ENCODE results near the gene DCTD. TPM values are rescaled to one million over a fixed set of nuclear protein-coding genes. Genes with fewer than 3 reads are reported as not detected.

The DCTD gene
- total and polyA plus RNA-seq, 2 of the 13 experiments (the other 11 are each of a cell fraction or from before 2014, with no cell fraction given): 85.1 to 95.3 TPM

DNA sequence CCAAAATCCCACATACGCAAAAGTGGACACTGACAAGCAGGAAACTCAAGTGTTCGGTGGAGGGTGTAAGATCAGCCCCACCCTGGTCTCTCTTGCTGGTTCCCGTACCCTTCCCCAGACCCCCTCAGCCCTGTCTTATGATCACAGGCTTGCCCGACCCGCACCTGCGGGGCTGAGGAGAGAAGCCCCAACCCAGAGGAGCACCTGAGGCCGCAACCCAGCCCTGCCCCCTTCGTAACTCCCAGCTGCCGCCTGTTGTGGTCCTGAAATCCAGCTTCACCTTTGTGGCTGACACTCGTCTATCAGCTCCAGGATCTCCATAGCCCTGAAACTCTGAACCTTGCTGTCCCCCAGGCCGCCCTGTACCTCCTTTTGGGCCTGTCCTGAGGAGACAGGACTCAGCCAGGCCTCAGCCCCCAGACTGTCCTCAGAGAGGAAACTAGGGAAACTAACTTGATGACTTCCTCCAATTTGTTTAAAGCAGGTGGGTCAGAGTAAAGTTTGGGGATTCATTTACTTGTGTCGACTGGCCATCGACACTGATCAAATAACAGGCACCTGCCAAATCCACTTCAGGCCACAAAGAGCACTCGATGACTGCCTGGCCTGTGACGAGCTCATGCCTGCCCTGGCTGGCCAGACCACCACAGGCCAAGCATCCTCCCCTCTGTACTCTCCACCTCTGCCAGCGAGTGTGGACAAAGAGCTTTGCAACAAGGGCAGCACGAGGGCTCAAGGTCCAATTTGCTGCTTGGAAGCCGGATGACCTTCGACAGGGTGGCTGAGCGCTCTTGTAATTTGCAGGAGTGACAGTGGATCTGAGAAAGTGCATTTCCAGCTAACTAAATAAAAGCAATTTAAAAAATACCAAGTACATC is 19.3 kb downstream of the DCTD start (continued):
- TF ChIP-seq, protein P1, sequence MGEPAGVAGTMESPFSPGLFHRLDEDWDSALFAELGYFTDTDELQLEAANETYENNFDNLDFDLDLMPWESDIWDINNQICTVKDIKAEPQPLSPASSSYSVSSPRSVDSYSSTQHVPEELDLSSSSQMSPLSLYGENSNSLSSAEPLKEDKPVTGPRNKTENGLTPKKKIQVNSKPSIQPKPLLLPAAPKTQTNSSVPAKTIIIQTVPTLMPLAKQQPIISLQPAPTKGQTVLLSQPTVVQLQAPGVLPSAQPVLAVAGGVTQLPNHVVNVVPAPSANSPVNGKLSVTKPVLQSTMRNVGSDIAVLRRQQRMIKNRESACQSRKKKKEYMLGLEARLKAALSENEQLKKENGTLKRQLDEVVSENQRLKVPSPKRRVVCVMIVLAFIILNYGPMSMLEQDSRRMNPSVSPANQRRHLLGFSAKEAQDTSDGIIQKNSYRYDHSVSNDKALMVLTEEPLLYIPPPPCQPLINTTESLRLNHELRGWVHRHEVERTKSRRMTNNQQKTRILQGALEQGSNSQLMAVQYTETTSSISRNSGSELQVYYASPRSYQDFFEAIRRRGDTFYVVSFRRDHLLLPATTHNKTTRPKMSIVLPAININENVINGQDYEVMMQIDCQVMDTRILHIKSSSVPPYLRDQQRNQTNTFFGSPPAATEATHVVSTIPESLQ (CRISPR knock-in tag; conservative IDR thresholded peaks at IDR 0.05): no peak
- TF ChIP-seq RFXAP (CRISPR knock-in tag; IDR thresholded peaks at IDR 0.05; ENCODE audit: borderline replicate concordance) (peak; percentile 63; the same call in 1 of the 2 replicates), HNF4G (IDR thresholded peaks at IDR 0.05; ENCODE audit: borderline replicate concordance, low read depth, low read length) (peak; percentile 92), HNF4G (CRISPR knock-in tag; IDR thresholded peaks at IDR 0.05; ENCODE audit: borderline replicate concordance, low read depth) (peak; percentile 98), KAT7 (CRISPR knock-in tag; IDR thresholded peaks at IDR 0.05; ENCODE audit: borderline replicate concordance) (peak; percentile 86), NFYC (CRISPR knock-in tag; IDR thresholded peaks at IDR 0.05) (no peak), KDM6A (CRISPR knock-in tag; IDR thresholded peaks at IDR 0.05; ENCODE audit: low read depth) (peak; percentile 95), SIX4 (CRISPR knock-in tag; IDR thresholded peaks at IDR 0.05) (0 out of 2 replicates have a peak, but pooled peaks have one; percentile 61), SMAD3 (CRISPR knock-in tag; IDR thresholded peaks at IDR 0.05) (peak; percentile 89), MATR3 (CRISPR knock-in tag; IDR thresholded peaks at IDR 0.05) (no peak), ZBTB7B (CRISPR knock-in tag; IDR thresholded peaks at IDR 0.05) (peak; percentile 98), ZSCAN30 (CRISPR knock-in tag; IDR thresholded peaks at IDR 0.05) (no peak), CENPX (CRISPR knock-in tag; IDR thresholded peaks at IDR 0.05) (no peak), DR1 (CRISPR knock-in tag; IDR thresholded peaks at IDR 0.05) (0 out of 2 replicates have a peak, but pooled peaks have one; percentile 42), ZZZ3 (CRISPR knock-in tag; IDR thresholded peaks at IDR 0.05; ENCODE audit: borderline replicate concordance) (peak; percentile 40; the same call in 1 of the 2 replicates), SNAI1 (CRISPR knock-in tag; IDR thresholded peaks at IDR 0.05; ENCODE audit: borderline replicate concordance) (no peak), PRMT3 (CRISPR knock-in tag; IDR thresholded peaks at IDR 0.05; ENCODE audit: borderline replicate concordance, low read depth) (no peak; the same call in 1 of the 2 replicates)
- TF ChIP-seq, protein P2, sequence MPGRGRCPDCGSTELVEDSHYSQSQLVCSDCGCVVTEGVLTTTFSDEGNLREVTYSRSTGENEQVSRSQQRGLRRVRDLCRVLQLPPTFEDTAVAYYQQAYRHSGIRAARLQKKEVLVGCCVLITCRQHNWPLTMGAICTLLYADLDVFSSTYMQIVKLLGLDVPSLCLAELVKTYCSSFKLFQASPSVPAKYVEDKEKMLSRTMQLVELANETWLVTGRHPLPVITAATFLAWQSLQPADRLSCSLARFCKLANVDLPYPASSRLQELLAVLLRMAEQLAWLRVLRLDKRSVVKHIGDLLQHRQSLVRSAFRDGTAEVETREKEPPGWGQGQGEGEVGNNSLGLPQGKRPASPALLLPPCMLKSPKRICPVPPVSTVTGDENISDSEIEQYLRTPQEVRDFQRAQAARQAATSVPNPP (CRISPR knock-in tag; IDR thresholded peaks at IDR 0.05): peak; percentile 96
- TF ChIP-seq, protein P3, sequence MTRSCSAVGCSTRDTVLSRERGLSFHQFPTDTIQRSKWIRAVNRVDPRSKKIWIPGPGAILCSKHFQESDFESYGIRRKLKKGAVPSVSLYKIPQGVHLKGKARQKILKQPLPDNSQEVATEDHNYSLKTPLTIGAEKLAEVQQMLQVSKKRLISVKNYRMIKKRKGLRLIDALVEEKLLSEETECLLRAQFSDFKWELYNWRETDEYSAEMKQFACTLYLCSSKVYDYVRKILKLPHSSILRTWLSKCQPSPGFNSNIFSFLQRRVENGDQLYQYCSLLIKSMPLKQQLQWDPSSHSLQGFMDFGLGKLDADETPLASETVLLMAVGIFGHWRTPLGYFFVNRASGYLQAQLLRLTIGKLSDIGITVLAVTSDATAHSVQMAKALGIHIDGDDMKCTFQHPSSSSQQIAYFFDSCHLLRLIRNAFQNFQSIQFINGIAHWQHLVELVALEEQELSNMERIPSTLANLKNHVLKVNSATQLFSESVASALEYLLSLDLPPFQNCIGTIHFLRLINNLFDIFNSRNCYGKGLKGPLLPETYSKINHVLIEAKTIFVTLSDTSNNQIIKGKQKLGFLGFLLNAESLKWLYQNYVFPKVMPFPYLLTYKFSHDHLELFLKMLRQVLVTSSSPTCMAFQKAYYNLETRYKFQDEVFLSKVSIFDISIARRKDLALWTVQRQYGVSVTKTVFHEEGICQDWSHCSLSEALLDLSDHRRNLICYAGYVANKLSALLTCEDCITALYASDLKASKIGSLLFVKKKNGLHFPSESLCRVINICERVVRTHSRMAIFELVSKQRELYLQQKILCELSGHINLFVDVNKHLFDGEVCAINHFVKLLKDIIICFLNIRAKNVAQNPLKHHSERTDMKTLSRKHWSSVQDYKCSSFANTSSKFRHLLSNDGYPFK (CRISPR knock-in tag; IDR thresholded peaks at IDR 0.05; ENCODE audit: borderline replicate concordance): peak; percentile 68; the same call in 1 of the 2 replicates
- TF ChIP-seq, protein P4, sequence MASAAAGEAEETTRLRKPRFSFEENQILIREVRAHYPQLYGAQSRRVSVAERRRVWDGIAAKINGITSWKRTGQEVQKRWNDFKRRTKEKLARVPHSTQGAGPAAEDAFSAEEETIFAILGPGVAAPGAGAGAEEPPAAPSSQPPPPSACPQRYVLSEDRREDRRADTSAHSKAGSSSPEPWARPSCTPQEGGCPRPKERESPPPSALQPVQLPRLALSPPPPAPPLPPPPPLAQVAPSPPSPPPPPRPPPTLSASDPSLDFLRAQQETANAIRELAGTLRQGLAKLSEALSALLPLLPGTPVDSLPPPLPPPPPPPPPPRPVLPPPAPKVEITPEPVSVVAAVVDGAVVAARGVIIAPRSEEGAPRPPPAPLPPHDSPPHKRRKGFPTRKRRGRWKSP (CRISPR knock-in tag; IDR thresholded peaks at IDR 0.05): peak; percentile 67; the same call in 1 of the 2 replicates
- TF ChIP-seq, protein P5, sequence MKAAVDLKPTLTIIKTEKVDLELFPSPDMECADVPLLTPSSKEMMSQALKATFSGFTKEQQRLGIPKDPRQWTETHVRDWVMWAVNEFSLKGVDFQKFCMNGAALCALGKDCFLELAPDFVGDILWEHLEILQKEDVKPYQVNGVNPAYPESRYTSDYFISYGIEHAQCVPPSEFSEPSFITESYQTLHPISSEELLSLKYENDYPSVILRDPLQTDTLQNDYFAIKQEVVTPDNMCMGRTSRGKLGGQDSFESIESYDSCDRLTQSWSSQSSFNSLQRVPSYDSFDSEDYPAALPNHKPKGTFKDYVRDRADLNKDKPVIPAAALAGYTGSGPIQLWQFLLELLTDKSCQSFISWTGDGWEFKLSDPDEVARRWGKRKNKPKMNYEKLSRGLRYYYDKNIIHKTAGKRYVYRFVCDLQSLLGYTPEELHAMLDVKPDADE (CRISPR knock-in tag; IDR thresholded peaks at IDR 0.05): no peak

Data from HepG2 (cell line).